Large intestine (tissue), 3 donors: ENCODE data around the gene RPL7A. TPM values are rescaled to one million over a fixed set of nuclear protein-coding genes. Genes with fewer than 3 reads are reported as not detected.
"Not testable (repeated sequence)": the region's sequence is repeated elsewhere in the genome, so short reads cannot be mapped to it uniquely, and the experiment has no call there.

ENCODE experiments used
- DNase-seq, 2 donors: peaks; one replicate each; pipeline versions ENCODE4 v3.0.0 to v3.0.0-alpha.2; 2013
- H3K27ac ChIP-seq: one replicate; pipeline ENCODE4 v1.5.1; 2013; ENCODE audit warnings: low read length
- H3K27me3 ChIP-seq: 2 replicates; pipeline ENCODE4 v1.6.1; 2013; ENCODE audit warnings: low read length; ENCODE audit not compliant: control insufficient read depth, insufficient read depth
- H3K36me3 ChIP-seq: 2 replicates; pipeline ENCODE4 v1.6.1; 2013; ENCODE audit warnings: low read length; ENCODE audit not compliant: control insufficient read depth, insufficient read depth
- H3K4me1 ChIP-seq: one replicate; pipeline ENCODE4 v1.6.1; 2013; ENCODE audit warnings: low read length; ENCODE audit not compliant: control insufficient read depth, insufficient read depth
- H3K4me3 ChIP-seq: one replicate; pipeline ENCODE4 v1.5.1; 2013; ENCODE audit warnings: low read length
- H3K9me3 ChIP-seq: one replicate; pipeline ENCODE4 v1.6.1; 2013; ENCODE audit warnings: mild to moderate bottlenecking, low read depth, low read length, moderate library complexity; ENCODE audit not compliant: control insufficient read depth
- WGBS: methylation state at CpG from one replicate; pipeline ENCODE4 v1.1.5; 2013; ENCODE audit warnings: low lambda C conversion rate; ENCODE audit not compliant: insufficient coverage; 5-methylcytosine and 5-hydroxymethylcytosine counted together
- polyA plus RNA-seq: library from polyadenylated mRNA; unstranded; fragments of 120-200 nt; gene quantifications from one replicate; pipeline ENCODE4 v1.2.1, GENCODE V29; 2013

RPL7A gene
- polyA plus RNA-seq, 1 donor = 2,688 TPM

DNA sequence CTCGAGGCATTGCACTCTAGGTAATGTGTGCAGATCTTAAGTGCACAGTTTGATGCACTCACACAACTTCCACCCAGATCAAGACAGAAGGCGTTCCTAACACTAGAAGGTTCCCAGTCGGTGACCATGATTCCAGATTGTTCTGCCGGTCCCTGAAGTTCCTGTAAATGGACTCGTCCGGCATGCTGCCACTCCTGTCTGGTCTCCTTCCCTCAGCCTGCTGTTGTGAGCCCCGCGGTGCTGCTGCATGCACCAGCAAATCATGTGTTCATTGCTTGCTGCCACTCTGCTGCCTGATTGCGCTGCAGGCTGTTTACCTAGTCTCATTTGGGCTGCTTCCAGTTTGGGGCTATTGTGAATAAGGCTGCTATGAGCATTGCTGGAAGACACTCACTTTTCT is 39.7 kb downstream of the RPL7A start:
- no peak for DNase-seq
- no peaks in the 10 kb centered on the region for H3K27me3 ChIP-seq
- H3K36me3 ChIP-seq = no peaks in the 10 kb centered on the region
- no peak overlapping the region for H3K27ac ChIP-seq
- no CpG with 5 or more reads among the region's 9 CpGs for WGBS
- H3K4me1 ChIP-seq = peaks cover 2% of the 10 kb centered on the region
- peaks cover 9% of the 10 kb centered on the region for H3K9me3 ChIP-seq
- H3K4me3 ChIP-seq = no peak overlapping the region

- no CpG with 5 or more reads among the region's 12 CpGs for WGBS
- no peaks in the 10 kb centered on the region for H3K9me3 ChIP-seq
- H3K27ac ChIP-seq = no peak overlapping the region
- peaks cover 6% of the 10 kb centered on the region for H3K4me1 ChIP-seq
- no peak for DNase-seq
- H3K4me3 ChIP-seq = no peak overlapping the region
- H3K27me3 ChIP-seq = no peaks in the 10 kb centered on the region
- no peaks in the 10 kb centered on the region for H3K36me3 ChIP-seq
Measured at GRCh38 chr9:133389025-133389557, 41.1 kb downstream of the RPL7A start.

DNA sequence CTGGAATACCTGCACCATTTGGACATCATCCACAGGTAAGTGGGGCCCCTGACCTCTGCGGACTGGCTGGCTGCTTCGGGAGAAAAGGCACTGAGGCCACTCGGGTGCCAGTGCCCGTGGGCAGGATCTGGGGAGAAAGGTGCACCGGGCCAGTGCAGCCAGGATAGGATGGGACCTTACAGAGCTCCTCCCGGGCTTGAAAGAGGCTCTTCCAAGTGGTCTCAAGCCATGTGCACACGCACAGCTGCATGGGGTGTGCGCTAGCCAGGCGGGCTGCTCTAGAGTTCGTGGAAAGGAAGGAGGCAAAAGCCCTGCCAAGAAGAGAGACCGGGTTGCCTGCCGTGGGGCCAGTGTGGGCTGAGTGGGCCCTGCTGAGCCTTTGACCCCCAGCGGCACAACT is 41.5 kb downstream of the RPL7A start:
- Histone ChIP-seq H3K4me3 (no peak overlapping the region), H3K4me1 (peaks cover 10% of the 10 kb centered on the region), H3K9me3 (no peaks in the 10 kb centered on the region), H3K36me3 (no peaks in the 10 kb centered on the region), H3K27ac (no peak overlapping the region), H3K27me3 (no peaks in the 10 kb centered on the region)
- WGBS = no CpG with 5 or more reads among the region's 13 CpGs
- DNase-seq = no peak

DNA sequence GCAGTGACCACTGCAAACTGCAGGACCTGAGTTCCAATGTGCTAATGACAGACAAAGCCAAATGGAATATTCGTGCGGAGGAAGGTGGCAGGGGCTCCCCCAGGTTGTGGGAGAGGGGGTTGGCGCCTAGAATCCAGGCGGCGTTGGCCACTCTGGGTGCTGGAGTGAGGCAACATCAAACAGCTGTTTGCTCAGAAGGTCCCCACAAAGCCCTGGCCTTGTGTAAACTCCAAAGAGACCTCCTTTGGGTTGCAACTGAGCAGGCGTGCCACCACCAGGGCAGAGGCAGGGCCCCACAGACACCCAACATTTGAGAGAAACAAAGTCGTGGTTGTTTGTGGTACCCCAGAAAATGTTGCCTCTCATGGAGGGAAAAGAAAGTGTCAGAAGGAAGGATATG is 42.7 kb downstream of the RPL7A start:
- no peak overlapping the region for H3K4me3 ChIP-seq
- no peaks in the 10 kb centered on the region for H3K9me3 ChIP-seq
- H3K27ac ChIP-seq = no peak overlapping the region
- H3K36me3 ChIP-seq = no peaks in the 10 kb centered on the region
- no peak for DNase-seq
- H3K4me1 ChIP-seq = peaks cover 16% of the 10 kb centered on the region
- no CpG with 5 or more reads among the region's 7 CpGs for WGBS
- H3K27me3 ChIP-seq = no peaks in the 10 kb centered on the region

DNA sequence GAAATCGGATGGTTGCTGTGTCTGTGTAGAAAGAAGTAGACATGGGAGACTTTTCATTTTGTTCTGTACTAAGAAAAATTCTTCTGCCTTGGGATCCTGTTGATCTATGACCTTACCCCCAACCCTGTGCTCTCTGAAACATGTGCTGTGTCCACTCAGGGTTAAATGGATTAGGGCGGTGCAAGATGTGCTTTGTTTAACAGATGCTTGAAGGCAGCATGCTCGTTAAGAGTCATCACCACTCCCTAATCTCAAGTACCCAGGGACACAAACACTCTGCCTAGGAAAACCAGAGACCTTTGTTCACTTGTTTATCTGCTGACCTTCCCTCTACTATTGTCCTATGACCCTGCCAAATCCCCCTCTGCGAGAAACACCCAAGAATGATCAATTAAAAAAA is 43.4 kb downstream of the RPL7A start:
- not testable (repeated sequence) for H3K4me3 ChIP-seq, DNase-seq, H3K36me3 ChIP-seq, H3K9me3 ChIP-seq, H3K27me3 ChIP-seq
- H3K27ac ChIP-seq = peak overlapping the region; percentile 62
- peaks cover 16% of the 10 kb centered on the region for H3K4me1 ChIP-seq
- no CpG with 5 or more reads among the region's 4 CpGs for whole genome bisulfite sequencing

- H3K36me3 ChIP-seq, DNase-seq, H3K9me3 ChIP-seq, H3K4me3 ChIP-seq, H3K27ac ChIP-seq, H3K27me3 ChIP-seq: not testable (repeated sequence)
- peaks cover 19% of the 10 kb centered on the region for H3K4me1 ChIP-seq
- WGBS = no CpG with 5 or more reads among the region's 3 CpGs
Measured at GRCh38 chr9:133392308-133392707, 44.3 kb downstream of the RPL7A start.

GRCh38 chr9:133393399-133393798 is 45.4 kb downstream of the RPL7A start:
- Histone ChIP-seq H3K27ac (no peak overlapping the region), H3K4me3 (no peak overlapping the region), H3K27me3 (peaks cover 13% of the 10 kb centered on the region), H3K36me3 (no peaks in the 10 kb centered on the region), H3K4me1 (peaks cover 19% of the 10 kb centered on the region), H3K9me3 (no peaks in the 10 kb centered on the region)
- DNase-seq = no peak
- no CpG with 5 or more reads among the region's 3 CpGs for WGBS

DNA sequence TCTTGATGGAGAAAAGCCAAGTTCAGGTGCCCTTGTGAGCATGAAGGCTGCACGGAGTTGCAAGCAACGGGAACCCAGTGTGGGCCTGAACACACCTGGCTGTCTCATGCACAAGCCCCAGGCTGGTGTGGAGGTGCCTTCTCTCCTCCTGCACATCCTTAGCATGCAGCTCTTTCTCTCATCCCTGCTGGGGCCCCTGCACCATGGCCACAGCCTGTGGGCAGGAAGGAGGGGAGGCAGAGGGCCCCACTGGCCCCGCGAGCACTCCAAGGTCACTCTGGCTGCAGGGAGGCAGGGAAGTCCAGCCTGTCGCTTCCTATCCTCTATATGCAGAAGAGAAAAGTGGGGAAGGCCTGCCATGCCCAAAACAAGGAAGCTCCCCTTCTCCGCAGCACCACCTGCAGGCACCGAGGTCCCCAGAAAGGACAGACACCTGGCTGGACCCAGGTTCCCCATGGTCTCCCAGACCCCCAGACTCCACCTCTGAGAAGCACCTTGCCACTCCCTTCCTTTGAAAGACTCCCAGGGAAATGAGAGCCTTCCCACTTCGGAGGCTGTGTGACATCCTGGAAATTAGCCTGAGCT is 46.8 kb downstream of the RPL7A start:
- peak in 1 of 2 donors; percentile 18 for DNase-seq
- WGBS = no CpG with 5 or more reads among the region's 8 CpGs
- peaks cover 13% of the 10 kb centered on the region for H3K27me3 ChIP-seq

DNA sequence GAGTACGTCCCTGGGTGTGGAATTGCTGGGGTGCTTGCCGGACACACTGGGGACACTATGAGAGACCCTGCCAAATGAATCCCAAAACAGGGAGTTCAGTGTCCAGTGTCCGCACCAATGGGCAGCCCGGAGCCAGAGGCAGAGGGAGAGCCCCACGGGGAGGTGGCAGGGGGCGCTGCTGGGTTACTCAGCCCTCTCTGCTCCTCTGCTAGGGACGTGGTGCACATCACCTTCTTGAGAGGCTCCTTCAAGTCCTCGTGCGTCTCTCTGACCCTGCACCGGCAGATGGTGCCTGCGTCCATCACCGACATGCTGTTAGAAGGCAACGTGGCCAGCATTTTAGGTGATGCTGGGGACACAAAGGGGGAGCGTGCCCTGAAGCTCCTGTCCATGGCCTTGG is 48.9 kb downstream of the RPL7A start:
- WGBS = no CpG with 5 or more reads among the region's 14 CpGs
- Histone ChIP-seq H3K9me3 (no peaks in the 10 kb centered on the region), H3K4me3 (no peak overlapping the region), H3K27me3 (peaks cover 13% of the 10 kb centered on the region), H3K36me3 (peaks cover 3% of the 10 kb centered on the region), H3K27ac (no peak overlapping the region), H3K4me1 (peaks cover 20% of the 10 kb centered on the region)
- no peak for DNase-seq

More for the DNA sequence above, 46.8 kb downstream of the RPL7A start:
- no peaks in the 10 kb centered on the region for H3K9me3 ChIP-seq
- H3K27ac ChIP-seq = no peak overlapping the region
- H3K4me3 ChIP-seq = no peak overlapping the region
- no peaks in the 10 kb centered on the region for H3K36me3 ChIP-seq
- peaks cover 22% of the 10 kb centered on the region for H3K4me1 ChIP-seq

GRCh38 chr9:133397370-133397769 is 49.4 kb downstream of the RPL7A start:
- Histone ChIP-seq H3K4me3 (no peak overlapping the region), H3K9me3 (no peaks in the 10 kb centered on the region), H3K27ac (no peak overlapping the region), H3K27me3 (peaks cover 13% of the 10 kb centered on the region), H3K36me3 (peaks cover 3% of the 10 kb centered on the region), H3K4me1 (peaks cover 20% of the 10 kb centered on the region)
- DNase-seq = no peak
- 80% methylated on average over 1 of the region's 6 CpGs for WGBS

DNA sequence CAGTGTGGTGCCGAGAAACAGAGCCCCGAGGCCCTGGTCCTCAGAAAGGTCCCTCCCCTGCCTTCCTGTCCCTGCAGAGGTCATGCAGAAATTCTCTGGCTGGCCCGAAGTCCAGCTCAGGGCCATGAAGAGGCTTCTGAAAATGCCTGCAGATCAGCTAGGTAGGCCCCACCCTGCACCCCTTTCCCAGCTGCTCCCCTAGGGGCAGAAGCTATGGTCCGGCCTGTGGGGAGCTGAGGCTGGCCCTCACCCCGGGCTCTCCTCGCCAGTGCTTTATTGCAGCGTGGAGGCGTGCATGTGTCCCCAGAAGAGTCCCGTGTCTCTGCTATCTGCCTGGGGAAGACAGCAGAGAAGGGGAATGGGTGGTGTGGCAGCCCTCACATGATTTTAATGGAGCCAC is 49.9 kb downstream of the RPL7A start:
- no peak overlapping the region for H3K4me3 ChIP-seq

More for the DNA sequence above, 49.9 kb downstream of the RPL7A start:
- peaks cover 13% of the 10 kb centered on the region for H3K27me3 ChIP-seq
- WGBS = no CpG with 5 or more reads among the region's 9 CpGs
- H3K36me3 ChIP-seq = peaks cover 6% of the 10 kb centered on the region
- no peak overlapping the region for H3K27ac ChIP-seq
- no peak for DNase-seq
- peaks cover 20% of the 10 kb centered on the region for H3K4me1 ChIP-seq
- no peaks in the 10 kb centered on the region for H3K9me3 ChIP-seq
